ENCODE measurements around the gene RPTOR.

The RPTOR gene

GRCh38 chr17:80992077-80992947, 447.7 kb downstream of the RPTOR start:
- Histone ChIP-seq H3K36me3 (ENCODE audit: control insufficient read depth, insufficient read depth, low read length) (no peaks in the 10 kb centered on the region), H3K4me1 (peaks cover 18% of the 10 kb centered on the region), H3K9me3 (ENCODE audit: control insufficient read depth, low read length) (no peaks in the 10 kb centered on the region), H2AFZ (peak overlapping the region; percentile 50), H3K4me2 (ENCODE audit: low read length) (peak overlapping the region; percentile 95), H3K27ac (no peak overlapping the region), H3K27me3 (ENCODE audit: control insufficient read depth, insufficient read depth, low read length) (no peaks in the 10 kb centered on the region), H3K4me3 (ENCODE audit: low read depth, low read length) (peak overlapping the region; percentile 63), H3K79me2 (no peaks in the 10 kb centered on the region), H3K9ac (no peak overlapping the region)
- no peak for TF ChIP-seq CTCF (IDR thresholded peaks at IDR 0.05)

GRCh38 chr17:80992948-80993624, 448.4 kb downstream of the RPTOR start:
- H3K27ac ChIP-seq = no peak overlapping the region

GRCh38 chr17:80995131-80995530, 450.5 kb downstream of the RPTOR start:
- Histone ChIP-seq H3K79me2 (no peaks in the 10 kb centered on the region), H3K4me2 (ENCODE audit: low read length) (no peak overlapping the region), H2AFZ (no peak overlapping the region), H3K36me3 (ENCODE audit: control insufficient read depth, insufficient read depth, low read length) (no peaks in the 10 kb centered on the region), H3K9ac (no peak overlapping the region), H3K4me3 (ENCODE audit: low read depth, low read length) (no peak overlapping the region), H3K4me1 (no peaks in the 10 kb centered on the region), H3K9me3 (ENCODE audit: control insufficient read depth, low read length) (no peaks in the 10 kb centered on the region), H3K27me3 (ENCODE audit: control insufficient read depth, insufficient read depth, low read length) (no peaks in the 10 kb centered on the region), H3K27ac (no peak overlapping the region)
- no peak for TF ChIP-seq CTCF (IDR thresholded peaks at IDR 0.05)

More at GRCh38 chr17:80992948-80993624, 448.4 kb downstream of the RPTOR start:
- H3K9me3 ChIP-seq (ENCODE audit: control insufficient read depth, low read length) = no peaks in the 10 kb centered on the region
- H3K4me1 ChIP-seq = peaks cover 11% of the 10 kb centered on the region
- no peak overlapping the region for H3K9ac ChIP-seq
- TF ChIP-seq CTCF (IDR thresholded peaks at IDR 0.05) = no peak
- no peaks in the 10 kb centered on the region for H3K79me2 ChIP-seq
- H3K27me3 ChIP-seq (ENCODE audit: control insufficient read depth, insufficient read depth, low read length) = no peaks in the 10 kb centered on the region
- no peak overlapping the region for H2AFZ ChIP-seq
- H3K4me3 ChIP-seq (ENCODE audit: low read depth, low read length) = peak overlapping the region; percentile 63
- no peaks in the 10 kb centered on the region for H3K36me3 ChIP-seq (ENCODE audit: control insufficient read depth, insufficient read depth, low read length)
- H3K4me2 ChIP-seq (ENCODE audit: low read length) = peak overlapping the region; percentile 95

GRCh38 chr17:80996422-80997305, 452.0 kb downstream of the RPTOR start:
- Histone ChIP-seq H3K27me3 (ENCODE audit: control insufficient read depth, insufficient read depth, low read length) (no peaks in the 10 kb centered on the region), H3K4me1 (no peaks in the 10 kb centered on the region), H3K9me3 (ENCODE audit: control insufficient read depth, low read length) (no peaks in the 10 kb centered on the region), H3K79me2 (no peaks in the 10 kb centered on the region), H3K4me2 (ENCODE audit: low read length) (no peak overlapping the region), H3K27ac (no peak overlapping the region), H3K9ac (no peak overlapping the region), H3K36me3 (ENCODE audit: control insufficient read depth, insufficient read depth, low read length) (no peaks in the 10 kb centered on the region), H2AFZ (no peak overlapping the region), H3K4me3 (ENCODE audit: low read depth, low read length) (no peak overlapping the region)
- no peak for TF ChIP-seq CTCF (IDR thresholded peaks at IDR 0.05)

Data from parathyroid adenoma (tissue), 2 donors.